HepG2 (cell line): ENCODE data around the gene RPS6KA5.

Experiments
- CEBPB ChIP-seq: IDR thresholded peaks from 2 replicates; pipeline ENCODE4 v1.6.1; 2011; ENCODE audit warnings: low read depth, low read length, improper control_type of control experiment, borderline replicate concordance
- FOXA1 ChIP-seq, 2 experiments: fragments of 450-650 bp in 1 of 2; sonication (generic) in 1 of 2; formaldehyde crosslinking in 1 of 2; IDR thresholded peaks; 2 replicates each; pipeline versions ENCODE4 v1.4.0 to v1.6.1; 2016 to 2020; ENCODE audit warnings: missing genetic modification reagents in 1 of 2
- ZBTB39 ChIP-seq: sonication (generic); formaldehyde crosslinking; IDR thresholded peaks from 2 replicates; pipeline ENCODE4 v1.5.0; 2020; ENCODE audit warnings: missing genetic modification reagents
- ZNF142 ChIP-seq: sonication (generic); formaldehyde crosslinking; IDR thresholded peaks from 2 replicates; pipeline ENCODE4 v1.4.0; 2020; ENCODE audit warnings: missing genetic modification reagents
- ZSCAN20 ChIP-seq: sonication (generic); formaldehyde crosslinking; IDR thresholded peaks from 2 replicates; pipeline ENCODE4 v1.4.0; 2020; ENCODE audit warnings: missing genetic modification reagents, mild to moderate bottlenecking, borderline replicate concordance

DNA sequence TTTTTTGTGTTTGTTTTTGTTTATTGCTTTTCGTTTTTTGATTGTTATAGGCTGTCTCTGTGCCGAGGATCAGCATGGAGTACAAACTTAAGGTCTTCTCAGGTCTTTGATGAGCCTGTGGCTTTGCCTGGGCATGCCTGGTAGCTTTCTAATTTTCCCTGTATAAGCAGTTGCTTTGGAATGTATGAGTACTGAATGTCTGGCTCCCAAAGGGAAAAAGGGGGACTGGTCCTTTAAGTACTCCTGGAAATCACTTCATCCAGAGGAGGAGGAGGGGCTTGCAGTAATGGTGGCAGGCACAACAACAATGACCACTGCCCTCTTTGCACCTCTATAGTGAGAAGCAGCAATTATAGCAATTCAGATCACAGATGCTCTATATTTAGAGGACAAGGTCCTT is 176.7 kb downstream of the RPS6KA5 start:
- no peak for TF ChIP-seq FOXA1 (IDR thresholded peaks at IDR 0.05)
- TF ChIP-seq FOXA1 (CRISPR knock-in tag; IDR thresholded peaks at IDR 0.05) = no peak
- TF ChIP-seq CEBPB = no peak
- TF ChIP-seq ZSCAN20 = no peak
- no peak for TF ChIP-seq ZNF142 (CRISPR knock-in tag)
- TF ChIP-seq ZBTB39 = no peak
